Measurements from ENCODE around the gene ZBTB17.

- TF ChIP-seq CTCF (IDR thresholded peaks at IDR 0.05; ENCODE audit: low read depth, low read length, poor library complexity, severe bottlenecking) (no peak), EZH2phosphoT487 (IDR thresholded peaks at IDR 0.05; ENCODE audit: borderline replicate concordance, low read length) (no peak)
Observed at GRCh38 chr1:15942661-15943327, 33.1 kb downstream of the ZBTB17 start.

Measured in DOHH2 (cell line).